Loucy (cell line): ENCODE measurements around the gene SLC8A2.

Source experiments
- CTCF ChIP-seq: fragments of 200-600 bp; sonication (generic); conservative IDR thresholded peaks from 2 replicates; pipeline ENCODE4 v1.5.1; 2014; ENCODE audit warnings: mild to moderate bottlenecking, antibody characterized with exemption, low read length
- EZH2phosphoT487 ChIP-seq: fragments of 200-600 bp; IDR thresholded peaks from 2 replicates; pipeline ENCODE4 v1.6.1; 2018; ENCODE audit warnings: antibody characterized with exemption, mild to moderate bottlenecking, moderate library complexity, borderline replicate concordance

- peak; percentile 89 for TF ChIP-seq CTCF
- no peak for TF ChIP-seq EZH2phosphoT487
These were observed 44.2 kb downstream of the SLC8A2 start for GRCh38 chr19:47427241-47428176.
